Fibroblast of lung (primary cell): Measurements from ENCODE around the gene MYL12B. TPM values are rescaled to one million over a fixed set of nuclear protein-coding genes. Genes with fewer than 3 reads are reported as not detected.
A peak's percentile ranks its signal among the peaks of the same experiment; 100 is the strongest.

Experiments used
- DNase-seq, 2 donors: peaks; one replicate each; pipeline versions ENCODE4 v3.0.0 to v3.0.0-alpha.2; 2010; ENCODE audit warnings: low read depth in 2 of 2
- H2AFZ ChIP-seq: 2 replicates; pipeline ENCODE4 v1.5.1; 2012; ENCODE audit warnings: low read length, control low read depth, inconsistent platforms
- H3K27ac ChIP-seq: 2 replicates; pipeline ENCODE4 v1.5.1; 2011; ENCODE audit warnings: low read length, control low read depth; ENCODE audit not compliant: insufficient read depth
- H3K27me3 ChIP-seq: 2 replicates; pipeline ENCODE4 v1.5.1; 2011; ENCODE audit warnings: mild to moderate bottlenecking, low read length; ENCODE audit not compliant: control insufficient read depth, insufficient read depth
- H3K36me3 ChIP-seq: 2 replicates; pipeline ENCODE4 v1.5.1; 2011; ENCODE audit warnings: low read length; ENCODE audit not compliant: control insufficient read depth, insufficient read depth
- H3K4me1 ChIP-seq: 2 replicates; pipeline ENCODE4 v1.5.1; 2011; ENCODE audit warnings: low read length; ENCODE audit not compliant: control insufficient read depth, insufficient read depth; ENCODE audit errors: extremely low read depth
- H3K4me2 ChIP-seq: 2 replicates; pipeline ENCODE4 v1.5.1; 2011; ENCODE audit warnings: low read length, control low read depth; ENCODE audit not compliant: insufficient read depth; ENCODE audit errors: extremely low read depth
- H3K4me3 ChIP-seq, 4 experiments: fragments of 200-600 bp in 1 of 4; sonication (generic) in 1 of 4; replicated peaks in 1 of 4; 2 replicates each; pipeline ENCODE4 v1.5.1; 2011 to 2016; ENCODE audit warnings: low read length in 4 of 4, low read depth in 3 of 4, mild to moderate bottlenecking in 3 of 4, control low read depth in 2 of 4, inconsistent platforms in 1 of 4, mixed read lengths in 1 of 4; ENCODE audit not compliant: insufficient read depth in 1 of 4; ENCODE audit errors: control extremely low read depth in 1 of 4
- H3K79me2 ChIP-seq: 2 replicates; pipeline ENCODE4 v1.5.1; 2012; ENCODE audit warnings: mild to moderate bottlenecking, low read length, inconsistent platforms; ENCODE audit not compliant: control insufficient read depth, insufficient read depth
- H3K9ac ChIP-seq: 2 replicates; pipeline ENCODE4 v1.5.1; 2011; ENCODE audit warnings: mild to moderate bottlenecking, low read length, control low read depth; ENCODE audit not compliant: insufficient read depth
- H3K9me3 ChIP-seq: 2 replicates; pipeline ENCODE4 v1.5.1; 2012; ENCODE audit warnings: low read depth, low read length; ENCODE audit not compliant: control insufficient read depth, insufficient read depth
- H4K20me1 ChIP-seq: 2 replicates; pipeline ENCODE4 v1.5.1; 2011; ENCODE audit warnings: low read length; ENCODE audit not compliant: control insufficient read depth, insufficient read depth; ENCODE audit errors: extremely low read depth
- EZH2 ChIP-seq: IDR thresholded peaks from 2 replicates; pipeline ENCODE4 v1.5.1; 2012; ENCODE audit warnings: low read length, control low read depth, mild to moderate bottlenecking; ENCODE audit errors: missing control alignments
- polyA plus RNA-seq, 2 donors: library from polyadenylated mRNA; depleted of rRNA in 1 of 2; stranded (reverse) in 1 of 2; unstranded in 1 of 2; fragments of >200 nt; gene quantifications; 2 replicates each; pipeline ENCODE4 v1.2.1, GENCODE V29; 2011 to 2012; ENCODE audit warnings: missing spikeins in 1 of 2
- total RNA-seq: library from RNA; depleted of rRNA; stranded (reverse); fragments of >200 nt; gene quantifications from 2 replicates; pipeline ENCODE4 v1.2.1, GENCODE V29; 2014
- TF ChIP-seq, protein P1 (sequence below), 2 donors: IDR thresholded peaks in 1 of 2; conservative IDR thresholded peaks in 1 of 2; 1 replicate in 1 of 2; 2 replicates in 1 of 2; pipeline ENCODE4 v1.5.1; 2011 to 2012; ENCODE audit warnings: low read length in 2 of 2, control low read depth in 1 of 2, inconsistent platforms in 1 of 2, low read depth in 1 of 2, mild to moderate bottlenecking in 1 of 2

Gene MYL12B
- total and polyA plus RNA-seq, 2 donors (not counting 1 experiment from before 2014, with no cell fraction given): 473 to 1,122 TPM

DNA sequence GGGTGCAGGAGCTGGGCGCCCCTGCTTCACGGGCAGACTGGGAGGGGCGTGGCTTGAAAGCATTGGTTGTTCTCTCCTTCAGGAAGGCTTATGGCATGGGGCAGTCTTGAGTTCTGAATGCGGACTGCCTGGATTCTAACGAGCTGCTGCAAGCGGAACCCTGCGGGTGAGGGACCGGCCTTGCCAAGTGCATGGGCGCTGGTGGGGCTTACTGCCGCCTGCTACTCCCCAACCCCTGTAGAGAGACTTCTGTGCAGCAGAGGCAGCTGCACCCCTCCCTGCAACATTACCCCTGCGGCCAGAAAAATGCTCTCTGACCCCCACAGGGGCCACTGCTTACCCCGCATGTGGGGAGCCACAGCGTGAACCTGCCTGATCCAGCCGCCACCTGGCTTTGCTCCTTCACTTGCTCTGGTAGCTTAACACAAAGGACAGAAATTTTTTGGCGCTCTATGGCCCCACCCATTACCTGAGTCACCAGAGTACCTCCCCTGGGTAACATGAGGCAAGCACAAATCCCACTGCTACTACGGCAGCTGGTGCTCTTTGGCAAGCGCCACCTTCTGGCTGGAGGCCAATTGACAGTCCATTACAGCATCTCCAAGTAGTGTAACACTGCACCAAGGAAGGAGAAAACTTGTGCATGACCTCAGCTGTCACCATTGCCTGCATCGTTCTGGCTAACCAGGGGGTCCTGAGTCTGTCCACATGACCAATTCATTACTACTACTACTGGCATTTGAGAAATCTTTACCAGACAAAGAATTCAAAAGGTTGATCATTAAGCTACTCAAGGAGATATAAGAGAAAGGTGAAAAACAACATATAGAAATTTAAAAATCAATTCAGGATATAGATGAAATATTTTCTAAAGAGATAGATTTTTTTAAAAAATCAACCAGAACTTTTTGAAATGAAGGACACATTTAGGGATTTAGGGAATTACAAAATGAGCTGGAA is 35.4 kb downstream of the MYL12B start:
- Histone ChIP-seq H2AFZ (peak overlapping the region; percentile 70), H3K4me2 (peak overlapping the region; percentile 39), H3K36me3 (no peaks in the 10 kb centered on the region), H3K9me3 (no peaks in the 10 kb centered on the region), H3K79me2 (no peaks in the 10 kb centered on the region), H4K20me1 (no peaks in the 10 kb centered on the region), H3K4me3 (peak overlapping the region; percentile 41 to 82 (median 58)), H3K9ac (peak overlapping the region; percentile 46), H3K27me3 (peaks cover 5% of the 10 kb centered on the region), H3K27ac (no peak overlapping the region), H3K4me1 (peaks cover 3% of the 10 kb centered on the region)
- TF ChIP-seq EZH2: no peak
- TF ChIP-seq, protein P1, sequence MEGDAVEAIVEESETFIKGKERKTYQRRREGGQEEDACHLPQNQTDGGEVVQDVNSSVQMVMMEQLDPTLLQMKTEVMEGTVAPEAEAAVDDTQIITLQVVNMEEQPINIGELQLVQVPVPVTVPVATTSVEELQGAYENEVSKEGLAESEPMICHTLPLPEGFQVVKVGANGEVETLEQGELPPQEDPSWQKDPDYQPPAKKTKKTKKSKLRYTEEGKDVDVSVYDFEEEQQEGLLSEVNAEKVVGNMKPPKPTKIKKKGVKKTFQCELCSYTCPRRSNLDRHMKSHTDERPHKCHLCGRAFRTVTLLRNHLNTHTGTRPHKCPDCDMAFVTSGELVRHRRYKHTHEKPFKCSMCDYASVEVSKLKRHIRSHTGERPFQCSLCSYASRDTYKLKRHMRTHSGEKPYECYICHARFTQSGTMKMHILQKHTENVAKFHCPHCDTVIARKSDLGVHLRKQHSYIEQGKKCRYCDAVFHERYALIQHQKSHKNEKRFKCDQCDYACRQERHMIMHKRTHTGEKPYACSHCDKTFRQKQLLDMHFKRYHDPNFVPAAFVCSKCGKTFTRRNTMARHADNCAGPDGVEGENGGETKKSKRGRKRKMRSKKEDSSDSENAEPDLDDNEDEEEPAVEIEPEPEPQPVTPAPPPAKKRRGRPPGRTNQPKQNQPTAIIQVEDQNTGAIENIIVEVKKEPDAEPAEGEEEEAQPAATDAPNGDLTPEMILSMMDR (conservative IDR thresholded peaks at IDR 0.05 in 1 of 2, IDR thresholded peaks at IDR 0.05 in 1 of 2; ENCODE audit: low read depth in 1 of 2, low read length in 2 of 2): peak in 1 of 2 donors; percentile 22
- peak; percentile 91 to 94 for DNase-seq

- TF ChIP-seq EZH2: no peak
- TF ChIP-seq, protein P1 (conservative IDR thresholded peaks at IDR 0.05 in 1 of 2, IDR thresholded peaks at IDR 0.05 in 1 of 2; ENCODE audit: low read depth in 1 of 2, low read length in 2 of 2): no peak
- no peak overlapping the region for H3K27ac ChIP-seq
- no peak overlapping the region for H3K4me3 ChIP-seq
- H3K36me3 ChIP-seq: no peaks in the 10 kb centered on the region
- H3K9ac ChIP-seq: no peak overlapping the region
- peaks cover 8% of the 10 kb centered on the region for H3K4me1 ChIP-seq
- peak; percentile 20 to 28 for DNase-seq
- no peak overlapping the region for H2AFZ ChIP-seq
- no peak overlapping the region for H3K4me2 ChIP-seq
- H3K9me3 ChIP-seq: no peaks in the 10 kb centered on the region
- no peaks in the 10 kb centered on the region for H4K20me1 ChIP-seq
- no peaks in the 10 kb centered on the region for H3K79me2 ChIP-seq
- H3K27me3 ChIP-seq: peaks cover 5% of the 10 kb centered on the region
Observed at GRCh38 chr18:3304832-3305231, 42.9 kb downstream of the MYL12B start.

- no peak overlapping the region for H3K4me2 ChIP-seq
- no peak overlapping the region for H3K4me3 ChIP-seq
- H3K79me2 ChIP-seq: no peaks in the 10 kb centered on the region
- peak overlapping the region; percentile 17 for H3K27ac ChIP-seq
- H3K36me3 ChIP-seq: no peaks in the 10 kb centered on the region
- peaks cover 3% of the 10 kb centered on the region for H3K27me3 ChIP-seq
- TF ChIP-seq, protein P1 (conservative IDR thresholded peaks at IDR 0.05 in 1 of 2, IDR thresholded peaks at IDR 0.05 in 1 of 2; ENCODE audit: low read depth in 1 of 2, low read length in 2 of 2): no peak
- TF ChIP-seq EZH2: no peak
- no peak overlapping the region for H3K9ac ChIP-seq
- H3K4me1 ChIP-seq: peaks cover 8% of the 10 kb centered on the region
- H4K20me1 ChIP-seq: no peaks in the 10 kb centered on the region
- peak; percentile 99 for DNase-seq
- H2AFZ ChIP-seq: no peak overlapping the region
- no peaks in the 10 kb centered on the region for H3K9me3 ChIP-seq
Observed at GRCh38 chr18:3305354-3305762, 43.4 kb downstream of the MYL12B start.
